HepG2 (cell line): Measurements from ENCODE around the gene FANCF. TPM values are rescaled to one million over a fixed set of nuclear protein-coding genes. Genes with fewer than 3 reads are reported as not detected.

Experiments
- CSRNP2 ChIP-seq: sonication (generic); formaldehyde crosslinking; conservative IDR thresholded peaks from 2 replicates; pipeline ENCODE4 v1.8.0; 2022; ENCODE audit warnings: low read depth, missing genetic modification reagents
- ELF1 ChIP-seq: sonication (generic); formaldehyde crosslinking; IDR thresholded peaks from 2 replicates; pipeline ENCODE4 v1.4.0; 2020; ENCODE audit warnings: missing genetic modification reagents
- FLYWCH1 ChIP-seq: sonication (generic); formaldehyde crosslinking; IDR thresholded peaks from 2 replicates; pipeline ENCODE4 v1.8.1; 2023; ENCODE audit warnings: mild to moderate bottlenecking, missing genetic modification reagents
- FOXA3 ChIP-seq: IDR thresholded peaks from 2 replicates; pipeline ENCODE4 v1.6.1; 2016; ENCODE audit warnings: missing genetic modification reagents, missing compliant biosample characterization
- GTF3A ChIP-seq: sonication (generic); formaldehyde crosslinking; conservative IDR thresholded peaks from 2 replicates; pipeline ENCODE4 v1.4.0; 2020; ENCODE audit warnings: mild to moderate bottlenecking, missing genetic modification reagents
- HCFC1 ChIP-seq: fragments of 150-350 bp; IDR thresholded peaks from 2 replicates; pipeline ENCODE4 v1.6.1; 2014; ENCODE audit warnings: low read depth, low read length
- HDAC1 ChIP-seq: sonication (generic); formaldehyde crosslinking; IDR thresholded peaks from 2 replicates; pipeline ENCODE4 v1.5.1; 2020; ENCODE audit warnings: mild to moderate bottlenecking, missing genetic modification reagents
- IKZF1 ChIP-seq: fragments of 450-650 bp; IDR thresholded peaks from 2 replicates; pipeline ENCODE4 v1.7.1; 2016
- IRF1 ChIP-seq: sonication (generic); formaldehyde crosslinking; IDR thresholded peaks from 2 replicates; pipeline ENCODE4 v1.4.0; 2020; ENCODE audit warnings: low read depth, mild to moderate bottlenecking, missing genetic modification reagents
- ISL2 ChIP-seq: sonication (generic); formaldehyde crosslinking; IDR thresholded peaks from 2 replicates; pipeline ENCODE4 v1.5.0; 2020; ENCODE audit warnings: missing genetic modification reagents
- MYNN ChIP-seq: sonication (generic); formaldehyde crosslinking; IDR thresholded peaks from 2 replicates; pipeline ENCODE4 v1.4.0; 2020; ENCODE audit warnings: mild to moderate bottlenecking, low read depth, missing genetic modification reagents
- NR2C2 ChIP-seq: sonication (generic); formaldehyde crosslinking; IDR thresholded peaks from 2 replicates; pipeline ENCODE4 v1.4.0; 2020; ENCODE audit warnings: missing genetic modification reagents, mild to moderate bottlenecking, moderate library complexity, borderline replicate concordance
- NR3C1 ChIP-seq: sonication (generic); formaldehyde crosslinking; IDR thresholded peaks from 2 replicates; pipeline ENCODE4 v1.4.0; 2020; ENCODE audit warnings: missing genetic modification reagents
- PHF8 ChIP-seq: sonication (generic); formaldehyde crosslinking; IDR thresholded peaks from 2 replicates; pipeline ENCODE4 v1.5.0; 2020; ENCODE audit warnings: missing genetic modification reagents
- POLR2G ChIP-seq: fragments of 200-400 bp; formaldehyde crosslinking; IDR thresholded peaks from 2 replicates; pipeline ENCODE4 v1.6.1; 2018; ENCODE audit warnings: mild to moderate bottlenecking, low read depth, low read length, moderate library complexity
- PPARG ChIP-seq: conservative IDR thresholded peaks from 2 replicates; pipeline ENCODE4 v1.6.1; 2016; ENCODE audit warnings: missing biosample characterization, missing genetic modification reagents
- TAF15 ChIP-seq: fragments of 200-400 bp; formaldehyde crosslinking; IDR thresholded peaks from one replicate; pipeline ENCODE4 v1.6.1; 2018; ENCODE audit warnings: mild to moderate bottlenecking, low read depth, low read length; ENCODE audit not compliant: poor library complexity, severe bottlenecking
- YEATS4 ChIP-seq: sonication (generic); formaldehyde crosslinking; IDR thresholded peaks from 2 replicates; pipeline ENCODE4 v1.4.0; 2020; ENCODE audit warnings: missing genetic modification reagents, borderline replicate concordance
- ZNF101 ChIP-seq: sonication (generic); formaldehyde crosslinking; IDR thresholded peaks from 2 replicates; pipeline ENCODE4 v1.4.0; 2020; ENCODE audit warnings: mild to moderate bottlenecking, low read depth, missing genetic modification reagents, borderline replicate concordance
- ZNF17 ChIP-seq: sonication (generic); formaldehyde crosslinking; IDR thresholded peaks from 2 replicates; pipeline ENCODE4 v1.5.0; 2020; ENCODE audit warnings: mild to moderate bottlenecking, missing genetic modification reagents
- ZNF331 ChIP-seq: sonication (generic); formaldehyde crosslinking; IDR thresholded peaks from 2 replicates; pipeline ENCODE4 v1.4.0; 2020; ENCODE audit warnings: missing genetic modification reagents
- ZNF343 ChIP-seq: sonication (generic); formaldehyde crosslinking; IDR thresholded peaks from 2 replicates; pipeline ENCODE4 v1.4.0; 2020; ENCODE audit warnings: mild to moderate bottlenecking, missing genetic modification reagents
- ZNF503 ChIP-seq: sonication (generic); formaldehyde crosslinking; IDR thresholded peaks from 2 replicates; pipeline ENCODE4 v1.4.0; 2020; ENCODE audit warnings: missing genetic modification reagents
- ZNF773 ChIP-seq: sonication (generic); formaldehyde crosslinking; IDR thresholded peaks from 2 replicates; pipeline ENCODE4 v1.4.0; 2020; ENCODE audit warnings: missing genetic modification reagents, borderline replicate concordance
- ZNF879 ChIP-seq: sonication (generic); formaldehyde crosslinking; IDR thresholded peaks from 2 replicates; pipeline ENCODE4 v1.8.1; 2023; ENCODE audit warnings: missing genetic modification reagents
- polyA plus RNA-seq, 8 experiments: library from polyadenylated mRNA; depleted of rRNA in 3 of 8; stranded (reverse) in 7 of 8; unstranded in 1 of 8; fragments of >200 nt; fragmentation: Illumina TruSeq in 4 of 8; extraction: Trizol in 4 of 8; gene quantifications; 2 replicates each; pipeline versions ENCODE4 v1.2.1 to v1.2.3, GENCODE V29; 2011 to 2016; ENCODE audit warnings: low read depth in 4 of 8, missing spikeins in 1 of 8, mixed read lengths in 1 of 8; ENCODE audit not compliant: insufficient read depth in 1 of 8
- total RNA-seq, 5 experiments: library from RNA; depleted of rRNA; stranded (reverse); fragments of >200 nt; fragmentation: Illumina TruSeq; extraction: Trizol; gene quantifications; 2 replicates each; pipeline ENCODE4 v1.2.3, GENCODE V29; 2016; ENCODE audit warnings: low read depth in 1 of 5

The FANCF gene
- total and polyA plus RNA-seq, 2 of the 13 experiments (the other 11 are each of a cell fraction or from before 2014, with no cell fraction given): 2.5 to 9.7 TPM

- TF ChIP-seq POLR2G (peak; percentile 90), PPARG (no peak), PHF8 (CRISPR knock-in tag) (peak; percentile 62), IKZF1 (no peak), NR3C1 (CRISPR knock-in tag) (no peak), ZNF343 (CRISPR knock-in tag) (no peak), NR2C2 (CRISPR knock-in tag) (peak; percentile 62; the same call in 1 of the 2 replicates), ZNF17 (CRISPR knock-in tag) (no peak), ZNF773 (CRISPR knock-in tag) (peak; percentile 62; the same call in 1 of the 2 replicates), HDAC1 (CRISPR knock-in tag) (peak; percentile 67), FOXA3 (no peak), YEATS4 (CRISPR knock-in tag) (peak; percentile 75), IRF1 (CRISPR knock-in tag) (no peak), ELF1 (no peak), ZNF879 (no peak), FLYWCH1 (0 out of 2 replicates have a peak, but pooled peaks have one; percentile 65), TAF15 (no peak), GTF3A (no peak), ISL2 (CRISPR knock-in tag) (peak; percentile 65; the same call in 1 of the 2 replicates), ZNF331 (no peak), ZNF503 (CRISPR knock-in tag) (peak; percentile 42), CSRNP2 (no peak), HCFC1 (no peak), ZNF101 (CRISPR knock-in tag) (no peak), MYNN (CRISPR knock-in tag) (no peak)
These were observed 41.2 kb upstream of the FANCF start (continued) for GRCh38 chr11:22666688-22667439.
